Measurements from ENCODE around the gene TSPAN5.

Gene TSPAN5

GRCh38 chr4:98605216-98605615 is 53.2 kb downstream of the TSPAN5 start:
- H3K79me2 ChIP-seq (ENCODE audit: insufficient read depth, low read length), result peaks cover 22% of the 10 kb centered on the region; the same call in 1 of the 2 replicates
- H3K4me3 ChIP-seq (ENCODE audit: low read length, poor library complexity, severe bottlenecking), result no peak overlapping the region
- no peak overlapping the region for H3K9ac ChIP-seq (ENCODE audit: low read depth, low read length, poor library complexity, severe bottlenecking)
- no peak overlapping the region for H2AFZ ChIP-seq (ENCODE audit: low read length)
- H3K4me1 ChIP-seq (ENCODE audit: insufficient read depth, low read length, poor library complexity, severe bottlenecking), result peaks cover 9% of the 10 kb centered on the region
- H3K27me3 ChIP-seq (ENCODE audit: insufficient read depth, low read length, poor library complexity, severe bottlenecking), result no peaks in the 10 kb centered on the region
- no peaks in the 10 kb centered on the region for H4K20me1 ChIP-seq (ENCODE audit: insufficient read depth, low read length, poor library complexity, severe bottlenecking)
- H3K9me3 ChIP-seq (ENCODE audit: insufficient read depth, low read depth, low read length), result peaks cover 2% of the 10 kb centered on the region; the same call in 1 of the 2 replicates
- TF ChIP-seq CTCF (conservative IDR thresholded peaks at IDR 0.05; ENCODE audit: low read length) (no peak), EZH2phosphoT487 (IDR thresholded peaks at IDR 0.05; ENCODE audit: borderline replicate concordance) (no peak)
- no peaks in the 10 kb centered on the region for H3K36me3 ChIP-seq (ENCODE audit: insufficient read depth, low read length)
- no peak overlapping the region for H3K4me2 ChIP-seq (ENCODE audit: low read depth, low read length, poor library complexity, severe bottlenecking)
- no peaks in the 10 kb centered on the region for H3K9me2 ChIP-seq (replicated peaks; ENCODE audit: low read depth, low read length)
- no peaks in the 10 kb centered on the region for H3F3A ChIP-seq (ENCODE audit: low read depth)

GRCh38 chr4:98604723-98605122 is 53.7 kb downstream of the TSPAN5 start:
- H2AFZ ChIP-seq (ENCODE audit: low read length), result no peak overlapping the region
- peaks cover 9% of the 10 kb centered on the region for H3K4me1 ChIP-seq (ENCODE audit: insufficient read depth, low read length, poor library complexity, severe bottlenecking)
- TF ChIP-seq CTCF (conservative IDR thresholded peaks at IDR 0.05; ENCODE audit: low read length), result no peak
- TF ChIP-seq EZH2phosphoT487 (IDR thresholded peaks at IDR 0.05; ENCODE audit: borderline replicate concordance), result no peak
- no peaks in the 10 kb centered on the region for H3F3A ChIP-seq (ENCODE audit: low read depth)
- no peak overlapping the region for H3K9ac ChIP-seq (ENCODE audit: low read depth, low read length, poor library complexity, severe bottlenecking)
- H4K20me1 ChIP-seq (ENCODE audit: insufficient read depth, low read length, poor library complexity, severe bottlenecking), result no peaks in the 10 kb centered on the region
- H3K9me3 ChIP-seq (ENCODE audit: insufficient read depth, low read depth, low read length), result peaks cover 7% of the 10 kb centered on the region; the same call in 1 of the 2 replicates
- no peaks in the 10 kb centered on the region for H3K9me2 ChIP-seq (replicated peaks; ENCODE audit: low read depth, low read length)
- no peak overlapping the region for H3K4me2 ChIP-seq (ENCODE audit: low read depth, low read length, poor library complexity, severe bottlenecking)
- H3K4me3 ChIP-seq (ENCODE audit: low read length, poor library complexity, severe bottlenecking), result no peak overlapping the region
- H3K27me3 ChIP-seq (ENCODE audit: insufficient read depth, low read length, poor library complexity, severe bottlenecking), result no peaks in the 10 kb centered on the region
- no peaks in the 10 kb centered on the region for H3K36me3 ChIP-seq (ENCODE audit: insufficient read depth, low read length)
- H3K79me2 ChIP-seq (ENCODE audit: insufficient read depth, low read length), result peaks cover 18% of the 10 kb centered on the region; the same call in 1 of the 2 replicates

- Histone ChIP-seq H3K9me3 (ENCODE audit: insufficient read depth, low read depth, low read length) (peaks cover 16% of the 10 kb centered on the region; the same call in 1 of the 2 replicates), H3F3A (ENCODE audit: low read depth) (no peaks in the 10 kb centered on the region), H2AFZ (ENCODE audit: low read length) (no peak overlapping the region), H3K4me2 (ENCODE audit: low read depth, low read length, poor library complexity, severe bottlenecking) (no peak overlapping the region), H3K9ac (ENCODE audit: low read depth, low read length, poor library complexity, severe bottlenecking) (no peak overlapping the region), H3K4me3 (ENCODE audit: low read length, poor library complexity, severe bottlenecking) (no peak overlapping the region), H3K36me3 (ENCODE audit: insufficient read depth, low read length) (no peaks in the 10 kb centered on the region), H3K4me1 (ENCODE audit: insufficient read depth, low read length, poor library complexity, severe bottlenecking) (peaks cover 9% of the 10 kb centered on the region), H3K79me2 (ENCODE audit: insufficient read depth, low read length) (peaks cover 10% of the 10 kb centered on the region; the same call in 1 of the 2 replicates), H3K9me2 (replicated peaks; ENCODE audit: low read depth, low read length) (no peaks in the 10 kb centered on the region), H4K20me1 (ENCODE audit: insufficient read depth, low read length, poor library complexity, severe bottlenecking) (no peaks in the 10 kb centered on the region), H3K27me3 (ENCODE audit: insufficient read depth, low read length, poor library complexity, severe bottlenecking) (no peaks in the 10 kb centered on the region)
- TF ChIP-seq EZH2phosphoT487 (IDR thresholded peaks at IDR 0.05; ENCODE audit: borderline replicate concordance), result no peak
- TF ChIP-seq CTCF (conservative IDR thresholded peaks at IDR 0.05; ENCODE audit: low read length), result no peak
These were observed 54.5 kb downstream of the TSPAN5 start for GRCh38 chr4:98603683-98604521.
